GM21786 (cell line): Measurements from ENCODE around the gene SLC26A1.

Source experiments
- ATAC-seq: cut with Tn5 transposase; IDR thresholded peaks from one replicate; pipeline ENCODE4 v1.9.1; 2021; ENCODE audit not compliant: unreplicated experiment

SLC26A1 gene, protein sequence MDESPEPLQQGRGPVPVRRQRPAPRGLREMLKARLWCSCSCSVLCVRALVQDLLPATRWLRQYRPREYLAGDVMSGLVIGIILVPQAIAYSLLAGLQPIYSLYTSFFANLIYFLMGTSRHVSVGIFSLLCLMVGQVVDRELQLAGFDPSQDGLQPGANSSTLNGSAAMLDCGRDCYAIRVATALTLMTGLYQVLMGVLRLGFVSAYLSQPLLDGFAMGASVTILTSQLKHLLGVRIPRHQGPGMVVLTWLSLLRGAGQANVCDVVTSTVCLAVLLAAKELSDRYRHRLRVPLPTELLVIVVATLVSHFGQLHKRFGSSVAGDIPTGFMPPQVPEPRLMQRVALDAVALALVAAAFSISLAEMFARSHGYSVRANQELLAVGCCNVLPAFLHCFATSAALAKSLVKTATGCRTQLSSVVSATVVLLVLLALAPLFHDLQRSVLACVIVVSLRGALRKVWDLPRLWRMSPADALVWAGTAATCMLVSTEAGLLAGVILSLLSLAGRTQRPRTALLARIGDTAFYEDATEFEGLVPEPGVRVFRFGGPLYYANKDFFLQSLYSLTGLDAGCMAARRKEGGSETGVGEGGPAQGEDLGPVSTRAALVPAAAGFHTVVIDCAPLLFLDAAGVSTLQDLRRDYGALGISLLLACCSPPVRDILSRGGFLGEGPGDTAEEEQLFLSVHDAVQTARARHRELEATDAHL

DNA sequence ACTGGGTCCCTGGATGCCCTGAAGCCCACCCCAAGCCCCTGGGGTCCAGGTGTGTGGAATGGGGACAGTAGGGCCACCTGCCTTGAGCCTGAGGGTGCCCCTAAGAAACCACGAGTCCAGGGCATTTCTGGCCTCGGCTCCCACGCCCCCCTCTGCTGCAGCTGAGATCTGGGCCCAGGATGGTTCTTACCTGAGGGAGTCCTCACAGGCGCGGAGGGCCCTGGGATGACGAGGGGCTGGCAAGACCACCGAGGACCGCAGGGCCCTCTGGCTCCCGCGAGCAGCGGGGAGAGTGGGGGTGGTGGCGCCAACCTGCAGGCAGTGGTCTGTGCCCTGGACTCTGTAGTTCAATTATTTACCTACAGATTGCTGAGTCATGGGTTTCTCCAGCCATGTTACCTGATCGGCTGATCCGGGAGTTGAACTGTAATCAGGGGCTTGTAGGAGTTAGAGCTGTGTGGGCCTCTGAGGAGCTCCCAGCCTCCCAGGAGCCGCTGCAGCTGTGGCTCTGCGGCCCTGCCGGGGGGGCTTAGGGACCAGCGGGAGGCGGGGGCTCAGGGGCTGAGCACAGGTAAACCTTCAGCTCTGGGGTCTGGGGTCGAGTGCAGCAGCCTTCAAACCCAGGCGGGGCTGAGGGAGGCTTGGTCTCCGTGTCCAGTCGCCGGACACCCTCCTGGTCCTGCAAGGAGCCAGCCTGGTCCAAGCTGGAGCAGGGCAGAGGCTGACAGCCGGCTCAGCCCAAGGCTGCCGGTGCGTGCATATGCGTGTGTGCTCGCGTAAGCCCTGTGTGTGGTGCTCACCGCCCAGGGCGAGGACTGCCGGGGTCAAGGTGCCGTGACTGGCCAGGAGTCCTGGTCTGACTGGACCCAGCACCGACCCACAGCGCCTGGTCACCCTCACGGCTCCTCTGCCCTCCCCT is at the start of gene SLC26A1:
SLC26A1 (minus strand) TSS at position 294 of the 919 bp plus-strand sequence. CDS start 1,701 bp downstream, outside the sequence.
- ATAC-seq, result no peak

DNA sequence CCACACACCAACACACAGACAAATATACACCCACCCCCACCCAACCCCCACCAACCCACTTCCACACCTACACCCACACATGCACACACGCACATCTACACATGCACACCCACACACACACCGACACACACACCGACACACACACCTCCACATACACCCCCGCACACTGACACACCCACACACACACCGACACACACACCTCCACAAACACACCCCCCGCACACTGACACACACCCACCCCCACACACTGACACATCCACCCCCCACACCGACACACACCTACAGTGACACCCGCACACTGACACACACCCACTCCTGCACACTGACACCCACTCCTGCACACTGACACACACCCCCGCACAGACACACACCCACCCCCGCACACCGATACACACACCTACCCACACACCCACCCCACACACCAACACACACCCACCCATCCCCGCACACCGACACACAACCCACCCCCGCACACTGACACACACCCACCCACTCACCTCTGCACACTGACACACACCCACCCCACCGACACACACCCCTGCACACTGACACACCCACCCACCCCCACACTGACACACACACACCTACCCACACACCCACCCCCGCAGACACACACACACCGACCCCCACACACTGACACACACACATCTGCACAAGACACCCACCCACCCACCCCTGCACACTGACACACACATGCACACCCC is 49.3 kb upstream of the SLC26A1 start:
- no peak for ATAC-seq

DNA sequence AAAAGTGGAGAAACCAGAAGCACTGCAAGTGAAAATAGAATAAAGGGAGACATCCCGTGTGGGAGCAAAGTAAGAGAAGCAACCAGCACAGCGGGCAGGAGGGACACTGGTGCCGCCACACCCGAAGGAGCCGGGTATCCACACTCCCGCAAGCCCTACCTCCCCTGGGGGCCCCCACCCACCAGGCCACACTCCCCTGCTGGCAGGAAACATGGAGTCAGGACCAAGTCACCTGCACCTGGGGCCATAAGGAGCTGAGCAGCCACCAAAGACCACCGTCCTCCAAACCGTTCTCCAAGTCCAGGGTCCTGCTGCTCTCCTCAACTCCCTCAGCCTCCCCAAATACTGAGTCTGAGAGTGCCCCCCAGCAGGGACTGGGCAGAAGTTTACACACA is 48.7 kb upstream of the SLC26A1 start:
- ATAC-seq, result no peak

DNA sequence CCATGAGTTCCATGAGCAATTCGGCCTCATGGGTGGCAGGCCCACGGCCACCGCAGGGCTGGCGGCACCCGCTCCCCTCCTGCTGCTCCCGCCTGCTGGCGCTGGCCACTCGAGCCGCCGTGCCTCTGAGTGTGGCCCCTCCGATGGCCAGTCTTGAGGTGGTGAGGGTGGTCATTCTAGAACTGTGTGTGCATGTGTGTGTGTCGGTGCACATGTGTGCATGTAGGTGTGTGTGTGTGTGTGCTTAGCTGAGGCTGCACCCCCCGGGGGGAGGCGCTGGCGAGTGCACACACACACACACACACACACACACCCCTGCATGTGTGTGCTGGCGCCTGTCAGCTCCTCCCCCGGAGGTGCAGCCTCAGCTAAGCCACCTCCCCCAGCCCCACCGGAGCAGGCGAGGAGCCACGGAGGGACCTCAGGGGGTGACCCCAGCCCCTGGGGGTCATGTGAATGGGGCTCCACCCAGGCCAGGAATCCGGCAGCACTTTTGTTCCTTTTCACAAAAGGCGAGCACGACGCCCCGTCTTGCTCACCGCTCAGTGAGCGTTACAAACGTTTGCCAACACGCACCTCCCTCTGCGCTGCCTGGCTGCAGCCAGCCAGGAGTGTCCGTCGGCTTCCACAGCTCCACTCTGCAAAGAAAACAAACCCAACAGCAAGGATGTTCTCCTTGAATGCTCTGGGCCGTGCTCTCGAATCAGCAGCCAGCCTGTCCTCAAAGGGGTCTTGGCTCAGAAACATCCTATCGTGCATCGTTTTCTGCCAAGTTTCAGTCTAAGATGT is 48.1 kb upstream of the SLC26A1 start:
- ATAC-seq, result no peak

DNA sequence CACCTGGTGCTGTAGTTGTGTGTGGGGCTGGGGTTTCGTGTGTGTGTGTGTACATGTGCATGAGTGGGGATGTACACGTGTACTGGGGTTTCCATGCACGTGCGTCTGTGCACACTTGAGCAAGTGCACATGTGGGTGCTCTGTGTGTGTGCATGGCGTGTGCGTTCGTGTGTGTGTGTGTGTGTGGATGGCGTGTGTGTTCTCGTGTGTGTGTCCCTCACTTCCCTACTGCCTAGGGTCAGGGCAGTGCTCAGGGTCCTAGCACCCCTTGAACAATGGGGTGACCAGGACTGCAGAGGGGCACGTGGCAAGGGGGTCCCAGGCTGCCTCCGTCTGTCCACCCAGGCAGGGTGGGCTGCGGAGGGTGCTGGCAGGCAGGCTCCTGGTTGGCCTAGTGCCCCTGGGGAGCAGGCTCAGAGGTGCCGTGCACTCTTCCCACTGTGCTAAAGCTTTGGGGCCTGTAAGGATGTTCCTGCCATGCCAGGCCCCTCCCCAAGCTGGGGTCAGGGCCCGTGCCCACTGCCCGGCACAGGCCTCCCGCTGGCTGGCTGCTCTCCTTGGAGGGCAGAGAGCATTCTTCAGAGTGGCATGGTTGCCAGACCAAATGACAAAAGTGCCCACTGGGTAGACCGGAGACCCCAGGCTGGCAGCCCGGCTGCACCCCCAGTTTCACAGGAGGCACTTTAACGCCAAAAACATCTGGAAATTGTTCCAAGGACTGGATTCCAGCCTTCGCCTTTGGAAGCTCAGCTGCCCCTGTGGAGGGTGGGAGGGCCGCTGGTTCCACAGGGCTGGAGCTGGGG is 47.3 kb upstream of the SLC26A1 start:
- ATAC-seq, result no peak

DNA sequence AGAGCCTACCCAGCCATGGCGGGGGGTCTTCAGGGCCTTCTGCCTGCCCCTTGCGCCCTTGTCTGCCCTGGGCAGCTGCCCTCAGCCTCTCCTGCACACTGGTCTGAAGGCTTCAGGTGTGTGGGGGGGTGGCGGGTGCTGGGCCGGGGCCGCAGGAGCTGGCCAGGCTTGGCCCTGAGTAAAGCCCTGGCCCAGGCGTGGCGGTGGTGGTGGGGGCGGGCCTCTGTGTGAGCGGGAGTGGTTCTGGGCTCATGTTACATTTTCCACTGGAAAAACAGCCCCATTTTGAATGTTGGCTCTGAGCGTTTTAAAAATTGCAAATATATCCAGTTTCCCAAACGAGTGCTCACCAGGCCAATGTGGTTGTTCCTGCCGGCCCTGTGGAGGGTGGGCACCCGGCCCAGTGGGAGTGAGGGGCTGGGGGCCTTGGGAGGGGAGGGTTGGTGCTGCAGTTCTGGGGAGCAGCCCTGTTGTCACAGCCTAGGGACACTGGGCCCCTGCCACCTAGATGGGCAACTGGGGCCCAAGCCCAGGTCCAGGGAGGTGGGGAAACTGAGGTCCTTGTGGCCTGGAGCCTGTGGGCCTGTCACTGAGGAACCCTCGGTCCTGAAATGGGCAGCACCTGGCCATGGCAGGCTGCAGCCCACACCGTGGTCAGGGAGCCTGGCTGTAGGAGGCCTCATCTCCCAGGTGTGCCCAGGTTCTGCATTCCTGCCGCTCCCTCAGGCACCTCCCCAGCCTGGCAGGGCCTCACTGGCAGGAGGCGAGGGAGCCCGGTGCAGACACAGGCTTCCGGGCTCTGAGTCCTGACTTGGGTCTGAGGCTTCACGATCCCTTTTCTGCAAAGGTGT is 46.5 kb upstream of the SLC26A1 start:
- ATAC-seq, result no peak

DNA sequence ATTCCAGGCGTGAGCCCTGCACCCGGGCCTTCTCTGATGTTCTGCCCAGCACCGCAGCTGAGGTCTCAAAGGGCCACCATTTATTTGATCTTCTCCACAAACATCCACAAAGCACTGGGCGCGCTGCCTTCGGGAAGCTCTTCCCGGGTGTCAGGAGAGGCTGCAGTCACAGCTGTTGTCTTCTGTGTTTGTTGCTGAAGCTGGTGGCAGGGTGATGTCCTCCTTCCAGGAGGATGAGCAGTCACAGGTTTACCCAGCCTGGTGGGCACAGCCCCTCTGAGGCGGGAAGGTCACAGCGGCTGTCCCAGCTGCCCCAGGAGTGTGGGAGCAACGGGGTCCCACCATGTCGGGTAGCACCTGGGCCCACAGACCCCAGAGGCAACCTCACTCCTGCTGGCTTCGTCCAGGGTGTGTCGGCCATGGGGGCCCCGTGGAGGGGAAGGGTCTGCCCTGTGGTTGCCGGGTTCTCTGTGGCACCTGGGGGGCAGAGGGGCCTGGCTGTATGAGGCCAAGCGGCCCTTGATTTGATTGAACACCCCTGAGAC is 45.8 kb upstream of the SLC26A1 start:
- no peak for ATAC-seq

DNA sequence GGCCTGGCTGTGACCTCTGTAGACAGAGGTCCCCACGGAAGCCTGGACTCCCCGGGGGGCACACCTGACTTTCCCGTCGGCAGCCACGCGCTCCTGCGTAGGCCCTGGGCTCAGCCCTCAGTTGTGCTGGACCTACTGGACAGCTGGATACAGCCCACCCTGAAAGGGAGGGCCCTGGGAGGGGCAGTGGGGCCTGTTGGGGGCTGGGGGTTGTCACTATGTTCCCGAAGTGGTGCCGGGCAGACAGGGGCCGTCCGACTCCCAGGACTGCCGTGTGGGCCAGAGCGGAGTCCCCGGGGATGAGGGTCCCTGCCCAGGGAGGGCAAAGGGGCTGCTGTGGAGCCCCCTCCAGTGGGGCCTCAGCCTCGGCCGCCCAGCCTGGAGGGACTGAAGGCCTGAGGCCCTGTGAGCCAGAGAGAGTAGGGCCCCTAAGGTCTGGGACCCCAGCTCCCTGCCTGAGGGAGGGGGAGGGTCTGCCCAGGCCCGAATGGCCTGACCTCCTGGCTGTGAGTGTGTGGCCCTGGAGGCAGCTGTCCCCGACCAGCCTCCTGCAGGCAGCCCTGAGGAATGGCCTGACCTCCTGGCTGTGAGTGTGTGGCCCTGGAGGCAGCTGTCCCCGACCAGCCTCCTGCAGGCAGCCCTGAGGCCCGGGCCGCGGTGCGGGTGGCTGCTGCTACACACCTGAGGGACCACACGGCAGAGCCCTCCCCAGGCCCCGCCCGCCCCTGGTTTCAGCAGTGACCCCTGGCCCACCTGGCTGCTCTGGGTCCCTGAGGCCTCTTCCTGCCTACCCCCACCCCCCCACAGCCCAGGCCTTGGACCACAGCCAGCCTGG is 44.0 kb upstream of the SLC26A1 start:
- ATAC-seq, result no peak

DNA sequence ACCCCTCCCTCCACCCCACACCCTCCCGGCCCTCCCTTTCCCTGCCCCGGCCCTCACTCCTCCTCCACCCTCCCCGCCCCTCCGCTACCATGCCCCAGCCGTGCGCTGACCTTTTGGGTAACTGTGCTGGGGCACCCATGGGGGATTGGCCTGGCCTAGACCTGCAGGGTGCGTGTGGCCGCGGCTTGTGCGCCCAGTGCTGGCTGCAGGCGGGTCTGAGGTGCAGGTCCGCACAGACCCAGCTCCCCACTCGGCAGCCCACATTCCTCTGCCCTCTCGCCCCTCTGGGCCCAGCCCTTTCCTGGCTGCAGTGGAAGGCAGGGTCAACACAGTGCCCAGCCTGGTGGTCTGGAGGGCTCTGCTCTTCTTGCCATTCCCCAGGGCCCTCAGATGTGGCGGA is 42.9 kb upstream of the SLC26A1 start:
- ATAC-seq, result no peak

DNA sequence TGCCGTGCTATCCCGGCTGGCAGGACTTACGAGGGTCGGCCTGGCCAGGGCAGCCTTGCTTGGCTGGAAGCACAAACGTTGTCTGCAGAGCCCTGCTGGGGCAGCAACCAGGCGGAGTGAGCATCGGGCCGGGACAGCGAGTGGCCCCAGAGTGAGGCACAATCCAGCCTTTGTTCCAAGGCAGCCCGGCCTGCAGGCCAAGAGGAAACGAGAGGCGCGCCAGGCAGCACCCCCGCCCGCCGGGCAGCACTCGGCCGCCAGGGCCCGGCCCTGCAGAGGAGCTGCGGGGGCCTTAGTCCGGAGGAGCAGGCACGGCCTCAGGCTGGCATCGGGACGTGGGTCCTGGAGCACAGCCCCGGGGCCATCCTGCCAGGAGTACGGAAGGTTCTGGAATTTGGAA is 42.3 kb upstream of the SLC26A1 start:
- no peak for ATAC-seq

DNA sequence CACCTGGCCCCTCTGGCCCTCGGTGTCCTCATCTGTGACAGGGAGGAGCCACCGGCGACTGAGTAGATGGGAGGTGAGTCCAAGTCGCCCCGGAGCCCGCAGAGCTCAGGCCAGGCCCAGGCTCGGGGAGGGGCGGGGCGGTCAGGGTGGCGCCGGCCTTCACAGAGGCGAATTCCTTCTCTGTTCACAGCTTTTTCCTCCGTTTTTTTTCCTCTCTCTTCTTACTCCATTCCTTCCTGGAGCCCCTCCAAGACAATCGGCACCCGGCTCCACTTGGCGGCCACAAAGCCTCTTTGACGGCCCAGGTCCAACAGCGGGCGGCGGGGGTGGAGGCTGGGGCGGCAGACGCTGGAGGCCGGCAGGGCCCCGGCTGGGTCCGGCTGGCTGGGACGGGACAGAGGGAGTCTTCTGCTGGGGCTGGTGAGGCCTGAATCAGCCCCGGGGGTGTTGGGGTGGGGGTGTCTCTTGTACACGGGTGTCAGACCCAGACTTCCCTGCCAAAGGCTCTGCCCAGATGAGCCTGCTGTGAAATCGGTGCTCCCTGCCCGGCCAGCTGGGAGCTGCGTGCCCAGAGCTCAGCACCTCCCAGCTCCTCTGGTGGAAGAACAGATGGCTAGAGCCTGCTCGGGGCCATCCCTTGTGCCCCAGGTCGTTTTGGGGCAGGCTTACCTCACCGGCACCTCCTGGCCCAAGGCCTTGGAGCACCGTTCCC is 40.8 kb upstream of the SLC26A1 start:
- ATAC-seq, result no peak

DNA sequence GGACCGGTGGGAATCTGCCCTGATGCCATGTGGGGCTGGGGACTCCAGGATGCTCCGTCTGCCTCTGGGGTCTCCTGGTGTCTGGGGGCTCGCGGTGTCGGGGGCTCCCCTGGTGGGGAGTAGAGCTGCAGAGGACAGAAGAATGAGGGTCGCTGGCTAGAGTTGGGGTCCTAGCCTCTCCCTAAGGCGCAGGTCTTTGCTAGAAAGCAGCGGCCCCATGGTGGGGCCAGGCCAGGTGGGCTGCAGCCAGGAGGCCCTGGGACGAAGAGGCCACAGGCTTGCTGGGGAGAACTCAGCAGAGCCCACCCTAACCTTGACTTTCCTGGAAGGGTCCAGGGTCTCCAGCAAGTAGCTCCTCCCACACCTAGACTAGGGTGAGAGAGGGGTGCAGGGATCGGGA is 39.7 kb upstream of the SLC26A1 start:
- ATAC-seq, result no peak

DNA sequence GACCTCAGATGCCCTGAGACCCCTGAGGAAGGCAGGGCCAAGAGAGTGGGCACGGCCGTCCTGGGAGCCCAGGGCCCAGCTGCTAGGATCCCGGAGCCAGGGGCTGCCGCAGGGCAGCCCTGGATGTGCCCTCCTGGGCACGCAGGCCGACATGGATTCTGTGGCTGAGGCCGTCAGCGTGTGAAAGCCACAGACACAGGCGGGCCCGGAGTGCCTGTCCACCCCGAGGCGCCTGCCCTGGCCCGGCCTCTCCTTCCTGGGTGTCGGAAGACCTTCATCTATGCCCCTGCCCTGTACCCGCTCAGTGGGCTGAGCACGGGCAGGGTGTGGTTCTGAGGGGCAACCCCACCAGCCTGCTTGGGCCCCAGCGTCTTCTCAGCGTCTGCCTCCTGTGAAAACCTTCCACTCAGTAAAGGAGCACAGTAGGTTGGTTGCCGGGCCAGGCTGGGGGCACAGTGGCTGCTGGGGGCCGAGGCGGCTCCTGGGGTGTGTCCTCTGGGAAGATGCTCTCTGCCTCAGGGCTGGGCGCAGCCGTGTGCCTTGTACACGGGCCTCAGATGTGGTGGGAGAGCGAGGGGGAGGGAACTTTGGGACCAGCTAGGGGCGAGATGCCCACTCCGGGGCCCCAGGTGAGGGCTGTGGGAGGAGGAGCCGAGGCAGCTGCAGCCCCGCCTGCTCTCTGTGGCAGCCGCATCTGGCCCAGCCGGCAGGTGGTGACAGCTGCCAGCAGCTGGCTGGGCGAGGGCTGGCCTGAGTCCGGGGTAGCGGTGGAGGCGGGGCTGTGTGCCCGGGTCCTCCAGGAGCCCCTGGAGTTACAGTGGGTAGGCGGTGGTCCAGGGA is 39.0 kb upstream of the SLC26A1 start:
- ATAC-seq, result no peak

DNA sequence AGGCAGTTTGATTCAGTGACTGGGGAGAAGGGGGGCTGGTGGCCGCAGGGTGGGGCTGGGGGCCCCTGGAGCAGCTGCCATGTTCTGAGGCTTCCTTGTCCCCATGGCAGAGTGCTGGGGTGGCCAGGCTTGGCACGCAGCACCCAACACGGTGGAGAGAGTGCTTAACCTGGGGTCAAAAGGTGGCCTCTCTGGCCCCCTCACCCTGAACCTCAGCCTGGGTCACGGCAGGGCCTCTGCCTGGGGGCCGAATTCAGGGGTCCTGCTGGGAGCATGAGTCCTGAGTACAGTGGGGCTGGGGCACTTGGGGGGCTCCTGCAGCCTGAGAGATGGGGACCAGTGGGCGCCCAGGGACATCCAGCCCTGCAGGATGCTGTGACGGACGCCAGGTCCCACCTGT is 38.1 kb upstream of the SLC26A1 start:
- no peak for ATAC-seq

DNA sequence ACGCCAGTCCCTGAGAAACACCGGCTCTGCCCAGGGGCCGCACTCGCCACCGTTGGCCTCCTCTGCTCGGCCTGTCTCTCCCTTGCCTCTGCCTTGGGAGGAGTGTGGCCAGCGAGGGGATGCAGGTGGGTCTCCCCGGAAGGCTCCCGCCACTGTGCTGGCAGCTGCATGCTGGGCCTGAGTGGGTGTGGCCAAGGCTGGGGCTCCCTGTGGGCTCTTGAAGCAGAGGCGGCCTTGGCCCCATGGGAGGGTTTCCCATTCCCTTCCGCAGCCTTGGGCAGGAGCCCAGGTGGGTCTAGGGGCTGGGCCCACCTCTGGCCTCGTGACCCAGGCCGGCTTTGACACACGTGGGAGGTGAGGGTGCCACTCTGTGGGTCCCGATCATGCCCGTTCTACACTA is 37.4 kb upstream of the SLC26A1 start:
- no peak for ATAC-seq

DNA sequence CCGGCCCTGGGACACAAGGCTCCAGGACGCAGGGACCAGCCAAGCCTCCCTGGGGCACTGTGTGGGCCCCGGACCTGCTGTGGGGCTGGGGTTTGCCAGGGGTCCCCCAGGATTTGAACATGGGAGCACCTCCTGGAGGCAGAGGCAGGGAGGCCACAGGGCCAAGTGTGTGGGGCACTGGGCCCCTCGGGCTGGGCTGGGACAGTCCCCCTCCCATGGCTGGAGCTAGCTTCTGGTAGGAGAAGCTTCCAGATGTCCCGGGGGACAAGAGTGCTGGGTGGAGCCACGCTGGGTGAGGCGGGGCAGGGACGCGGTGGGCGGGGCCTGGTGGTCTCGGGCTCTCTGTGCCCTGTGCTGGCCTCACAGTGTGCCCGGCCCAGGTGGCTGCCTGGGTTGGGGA is 36.8 kb upstream of the SLC26A1 start:
- no peak for ATAC-seq
